Neural progenitor cell (in vitro differentiated cells): Measurements from ENCODE around the gene CSAD. TPM values are rescaled to one million over a fixed set of nuclear protein-coding genes. Genes with fewer than 3 reads are reported as not detected.

ENCODE experiments used
- small RNA-seq: library from RNA; depleted of rRNA; stranded (forward); fragments of <200 nt; gene quantifications from one replicate; pipeline ENCODE3, GENCODE V24; 2015
- total RNA-seq: library from RNA; depleted of rRNA; stranded (reverse); fragments of >200 nt; gene quantifications from 2 replicates; pipeline ENCODE4 v1.2.3, GENCODE V29; 2015; ENCODE audit warnings: low replicate concordance

Gene CSAD
- total RNA-seq, 1 donor from 2014 or later, result 26.9 TPM

Small RNA genes lying within 50 kb of the gene (small RNA-seq; reads per million reads assigned to genes)
- 0.07 reads per million for gene HIGD1AP1
- not detected for gene RNU6-333P

Other genes with a start within 250 kb of the CSAD start
- 69.3 and 100 TPM in 2 replicates for gene KRT18, start 231.8 kb downstream of the CSAD start, total RNA-seq
- 774 and 833 TPM in 2 replicates for gene EIF4B, start 174.5 kb downstream of the CSAD start, total RNA-seq
- 0.24 and 0.28 TPM in 2 replicates for gene TNS2, start 130.9 kb downstream of the CSAD start, total RNA-seq
- gene SPRYD3, start 101.5 kb downstream of the CSAD start, total RNA-seq, result 5.4 and 6.7 TPM in 2 replicates
- gene IGFBP6, start 83.3 kb downstream of the CSAD start, total RNA-seq, result 2.5 and 2.6 TPM in 2 replicates
- gene SOAT2, start 77.4 kb downstream of the CSAD start, total RNA-seq, result not detected in 2 replicates
- gene ZNF740, start 203 bp downstream of the CSAD start, total RNA-seq, result 38.4 and 40.4 TPM in 2 replicates
- gene ITGB7, start 26.3 kb upstream of the CSAD start, total RNA-seq, result 0.43 TPM in 1 of 2 replicates, not detected in the other
- gene RARG, start 51.3 kb upstream of the CSAD start, total RNA-seq, result 17.0 and 30.9 TPM in 2 replicates
- 34.3 and 54.0 TPM in 2 replicates for gene ESPL1, start 87.4 kb upstream of the CSAD start, total RNA-seq
- 425 and 443 TPM in 2 replicates for gene PFDN5, start 114.6 kb upstream of the CSAD start, total RNA-seq
- 48.8 and 55.7 TPM in 2 replicates for gene MYG1, start 118.8 kb upstream of the CSAD start, total RNA-seq
- 51.0 and 105 TPM in 2 replicates for gene AAAS, start 140.7 kb upstream of the CSAD start, total RNA-seq
- gene SP7, start 155.4 kb upstream of the CSAD start, total RNA-seq, result 0.74 and 0.90 TPM in 2 replicates
- gene SP1, start 199.3 kb upstream of the CSAD start, total RNA-seq, result 67.8 and 71.0 TPM in 2 replicates
- 0.34 TPM in 1 of 2 replicates, not detected in the other for gene AMHR2, start 242.9 kb upstream of the CSAD start, total RNA-seq